ENCODE results near the gene CES2.
A peak's percentile ranks its signal among the peaks of the same experiment; 100 is the strongest.
"Not testable (repeated sequence)": the region's sequence is repeated elsewhere in the genome, so short reads cannot be mapped to it uniquely, and the experiment has no call there.

CES2 gene

DNA sequence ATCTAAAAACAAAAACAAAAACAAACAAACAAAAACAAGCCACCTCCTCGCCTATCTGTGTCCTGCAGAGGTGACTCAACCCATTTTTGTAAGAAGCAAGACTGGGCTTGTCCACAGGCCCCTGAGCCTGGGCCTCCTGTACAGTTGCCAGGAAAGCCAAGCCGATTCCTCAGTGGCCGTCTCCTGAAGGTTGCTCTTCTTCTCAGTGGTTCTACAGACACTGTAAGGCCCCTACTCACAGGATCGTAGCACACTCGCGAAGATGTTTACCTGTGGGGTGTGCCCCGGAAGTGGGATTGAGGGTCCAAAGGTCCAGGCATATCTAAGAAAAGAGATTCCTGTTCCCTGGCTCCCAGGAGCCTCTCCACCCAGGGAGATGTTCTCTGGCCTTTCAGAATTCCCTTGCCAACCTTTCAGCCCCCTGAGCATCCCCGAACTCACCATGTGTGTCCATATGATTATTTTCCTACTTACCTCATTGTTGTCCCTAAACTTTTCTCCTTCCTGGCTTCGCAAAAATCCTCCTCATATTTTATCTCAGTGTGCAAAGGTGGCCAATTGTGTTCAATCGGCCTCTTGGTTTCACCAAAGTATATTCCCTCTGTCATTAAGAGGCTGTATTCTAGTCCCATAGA lies 18.3 kb downstream of the CES2 start:
- Histone ChIP-seq H3K36me3 (ENCODE audit: insufficient read depth, low read length) (no peaks in the 10 kb centered on the region), H3K4me1 (ENCODE audit: insufficient read depth, low read length) (no peaks in the 10 kb centered on the region), H4K20me1 (ENCODE audit: insufficient read depth, low read length) (no peaks in the 10 kb centered on the region), H3K27me3 (ENCODE audit: insufficient read depth, low read length, poor library complexity) (peaks cover 5% of the 10 kb centered on the region), H3K9me3 (ENCODE audit: insufficient read depth, low read length, severe bottlenecking) (no peaks in the 10 kb centered on the region), H3K4me2 (ENCODE audit: insufficient read depth, low read length) (no peak overlapping the region), H3K79me2 (ENCODE audit: insufficient read depth, low read length) (no peaks in the 10 kb centered on the region), H3K4me3 (ENCODE audit: low read depth in 1 of 2, low read length in 2 of 2) (no peak overlapping the region), H2AFZ (ENCODE audit: low read depth, low read length) (no peak overlapping the region; the same call in 1 of the 2 replicates), H3K9ac (ENCODE audit: low read depth, low read length) (no peak overlapping the region), H3K27ac (ENCODE audit: low read length) (no peak overlapping the region)
- DNase-seq (no peak), ATAC-seq (ENCODE audit: insufficient read depth, low read depth) (no peak)
- TF ChIP-seq EZH2 (IDR thresholded peaks at IDR 0.05; ENCODE audit: borderline replicate concordance, low read depth, low read length, severe bottlenecking): no peak
- no peak for TF ChIP-seq CTCF (IDR thresholded peaks at IDR 0.05; ENCODE audit: borderline replicate concordance, extremely low read depth, low read length, poor library complexity, severe bottlenecking)

- H3K4me1 ChIP-seq (ENCODE audit: insufficient read depth, low read length): no peaks in the 10 kb centered on the region
- ATAC-seq (ENCODE audit: insufficient read depth, low read depth): peak; percentile 97
- peak; percentile 83 for DNase-seq
Observed at GRCh38 chr16:66954097-66954659, 18.9 kb downstream of the CES2 start.

DNA sequence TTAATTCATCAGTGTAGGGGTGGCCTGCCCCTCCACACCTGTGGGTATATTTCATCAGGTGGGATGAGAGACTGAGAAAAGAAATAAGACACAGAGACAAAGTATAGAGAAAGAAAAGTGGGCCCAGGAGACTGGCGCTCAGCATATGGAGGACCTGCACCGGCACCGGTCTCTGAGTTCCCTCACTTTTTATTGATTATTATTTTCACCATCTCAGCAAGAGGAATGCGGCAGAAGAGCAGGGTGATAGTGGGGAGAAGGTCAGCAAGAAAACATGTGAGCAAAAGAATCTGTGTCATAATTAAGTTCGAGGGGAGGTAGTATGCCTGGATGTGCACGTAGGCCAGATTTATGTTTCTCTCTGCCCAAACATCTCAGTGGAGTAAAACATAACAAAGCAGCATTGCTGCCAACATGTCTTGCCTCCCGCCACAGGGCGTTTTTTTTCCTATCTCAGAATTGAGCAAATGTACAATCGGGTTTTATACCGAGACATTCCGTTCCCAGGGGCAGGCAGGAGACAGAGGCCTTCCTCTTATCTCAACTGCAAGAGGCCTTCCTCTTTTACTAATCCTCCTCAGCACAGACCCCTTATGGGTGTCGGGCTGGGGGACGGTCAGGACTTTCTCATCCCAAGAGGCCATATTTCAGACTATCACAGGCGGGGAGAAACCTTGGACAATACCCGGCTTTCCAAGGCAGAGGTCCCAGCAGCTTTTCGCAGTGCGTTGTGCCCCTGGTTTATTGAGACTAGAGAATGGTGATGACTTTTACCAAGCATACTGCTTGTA lies 20.2 kb downstream of the CES2 start:
- DNase-seq; ATAC-seq (ENCODE audit: insufficient read depth, low read depth); H3K9me3 ChIP-seq (ENCODE audit: insufficient read depth, low read length, severe bottlenecking); H3K27me3 ChIP-seq (ENCODE audit: insufficient read depth, low read length, poor library complexity); H4K20me1 ChIP-seq (ENCODE audit: insufficient read depth, low read length); H2AFZ ChIP-seq (ENCODE audit: low read depth, low read length); H3K4me1 ChIP-seq (ENCODE audit: insufficient read depth, low read length); H3K9ac ChIP-seq (ENCODE audit: low read depth, low read length); H3K4me2 ChIP-seq (ENCODE audit: insufficient read depth, low read length); H3K27ac ChIP-seq (ENCODE audit: low read length); H3K4me3 ChIP-seq (ENCODE audit: low read depth in 1 of 2, low read length in 2 of 2); H3K36me3 ChIP-seq (ENCODE audit: insufficient read depth, low read length); H3K79me2 ChIP-seq (ENCODE audit: insufficient read depth, low read length): not testable (repeated sequence)

More at GRCh38 chr16:66954097-66954659, 18.9 kb downstream of the CES2 start:
- Histone ChIP-seq H3K4me3 (ENCODE audit: low read depth in 1 of 2, low read length in 2 of 2) (no peak overlapping the region), H3K9me3 (ENCODE audit: insufficient read depth, low read length, severe bottlenecking) (no peaks in the 10 kb centered on the region), H3K27ac (ENCODE audit: low read length) (no peak overlapping the region), H3K27me3 (ENCODE audit: insufficient read depth, low read length, poor library complexity) (peaks cover 4% of the 10 kb centered on the region), H3K79me2 (ENCODE audit: insufficient read depth, low read length) (no peaks in the 10 kb centered on the region), H3K36me3 (ENCODE audit: insufficient read depth, low read length) (no peaks in the 10 kb centered on the region), H3K4me2 (ENCODE audit: insufficient read depth, low read length) (no peak overlapping the region), H4K20me1 (ENCODE audit: insufficient read depth, low read length) (no peaks in the 10 kb centered on the region), H2AFZ (ENCODE audit: low read depth, low read length) (no peak overlapping the region; the same call in 1 of the 2 replicates), H3K9ac (ENCODE audit: low read depth, low read length) (no peak overlapping the region)
- TF ChIP-seq CTCF (IDR thresholded peaks at IDR 0.05; ENCODE audit: borderline replicate concordance, extremely low read depth, low read length, poor library complexity, severe bottlenecking): peak; percentile 95
- TF ChIP-seq EZH2 (IDR thresholded peaks at IDR 0.05; ENCODE audit: borderline replicate concordance, low read depth, low read length, severe bottlenecking): no peak

GRCh38 chr16:66956154-66956457 lies 20.8 kb downstream of the CES2 start:
- not testable (repeated sequence) for H3K79me2 ChIP-seq (ENCODE audit: insufficient read depth, low read length); ATAC-seq (ENCODE audit: insufficient read depth, low read depth); H3K4me1 ChIP-seq (ENCODE audit: insufficient read depth, low read length); H3K4me2 ChIP-seq (ENCODE audit: insufficient read depth, low read length); H3K27ac ChIP-seq (ENCODE audit: low read length); DNase-seq; H3K27me3 ChIP-seq (ENCODE audit: insufficient read depth, low read length, poor library complexity); H3K4me3 ChIP-seq (ENCODE audit: low read depth in 1 of 2, low read length in 2 of 2); H4K20me1 ChIP-seq (ENCODE audit: insufficient read depth, low read length); H3K36me3 ChIP-seq (ENCODE audit: insufficient read depth, low read length); H3K9me3 ChIP-seq (ENCODE audit: insufficient read depth, low read length, severe bottlenecking); H3K9ac ChIP-seq (ENCODE audit: low read depth, low read length); H2AFZ ChIP-seq (ENCODE audit: low read depth, low read length)
